Activated naive CD4-positive, alpha-beta T cell treated with anti-CD3 and anti-CD28 coated beads, Interleukin-2, amount 10 ng/mL, durations not matched to agents 7 days and 5 days (primary cell): ENCODE data around the gene CXCL11.
"Not testable (repeated sequence)": the region's sequence is repeated elsewhere in the genome, so short reads cannot be mapped to it uniquely, and the experiment has no call there.

Experiments used
- CTCF ChIA-PET: fragments of 350-600 bp; sonication (Branson Sonifier 250); formaldehyde crosslinking; loops from one replicate; lab custom pipeline; 2021; ENCODE audit warnings: antibody characterized with exemption; lab: Charles Lee
- DNase-seq: peaks from one replicate; pipeline ENCODE4 v3.0.0-alpha.2; 2020
- H3K27ac Mint-ChIP-seq: one replicate; pipeline ENCODE4 v1.8.0; 2021; ENCODE audit warnings: mild to moderate bottlenecking, moderate library complexity, mixed read lengths
- H3K27me3 Mint-ChIP-seq: one replicate; pipeline ENCODE4 v1.8.0; 2021; ENCODE audit warnings: mild to moderate bottlenecking, mixed read lengths
- H3K36me3 Mint-ChIP-seq: one replicate; pipeline ENCODE4 v1.8.0; 2021; ENCODE audit warnings: mixed read lengths
- H3K4me1 Mint-ChIP-seq: one replicate; pipeline ENCODE4 v1.8.0; 2021; ENCODE audit warnings: mixed read lengths
- H3K4me3 Mint-ChIP-seq: one replicate; pipeline ENCODE4 v1.8.0; 2021; ENCODE audit warnings: mild to moderate bottlenecking, moderate library complexity, mixed read lengths
- H3K9me3 Mint-ChIP-seq: one replicate; pipeline ENCODE4 v1.8.0; 2021; ENCODE audit warnings: mixed read lengths

The CXCL11 gene

GRCh38 chr4:76058888-76059426 is 23.1 kb upstream of the CXCL11 start:
- H3K9me3 Mint-ChIP-seq, result no peaks in the 10 kb centered on the region
- H3K27ac Mint-ChIP-seq, result no peak overlapping the region
- no peaks in the 10 kb centered on the region for H3K27me3 Mint-ChIP-seq
- H3K4me3 Mint-ChIP-seq, result no peak overlapping the region
- H3K36me3 Mint-ChIP-seq, result no peaks in the 10 kb centered on the region
- CTCF ChIA-PET, result interaction anchor here (0.8 to 2.9 kb wide), 3 partner anchors 8 to 63 kb away, joined by 3 to 24 read pairs (median 4); no protein-coding TSS in a partner anchor
- H3K4me1 Mint-ChIP-seq, result peaks cover 29% of the 10 kb centered on the region
- no peak for DNase-seq

GRCh38 chr4:76058302-76058701 is 22.4 kb upstream of the CXCL11 start:
- no peak overlapping the region for H3K4me3 Mint-ChIP-seq
- no peak overlapping the region for H3K27ac Mint-ChIP-seq

GRCh38 chr4:76055421-76055820 is 19.6 kb upstream of the CXCL11 start:
- Mint-ChIP-seq H3K27ac (no peak overlapping the region), H3K27me3 (no peaks in the 10 kb centered on the region), H3K4me1 (peaks cover 29% of the 10 kb centered on the region), H3K9me3 (no peaks in the 10 kb centered on the region), H3K36me3 (no peaks in the 10 kb centered on the region), H3K4me3 (no peak overlapping the region)
- CTCF ChIA-PET, result interaction anchor here (0.7 to 2.7 kb wide), 2 partner anchors 59 to 60 kb away, joined by 4 to 14 read pairs; no protein-coding TSS in a partner anchor
- DNase-seq, result no peak

More at GRCh38 chr4:76058302-76058701, 22.4 kb upstream of the CXCL11 start:
- CTCF ChIA-PET, result interaction anchor here (1.5 to 2.9 kb wide), 2 partner anchors 9 to 62 kb away, joined by 4 to 24 read pairs; no protein-coding TSS in a partner anchor
- peaks cover 29% of the 10 kb centered on the region for H3K4me1 Mint-ChIP-seq
- no peaks in the 10 kb centered on the region for H3K9me3 Mint-ChIP-seq
- no peak for DNase-seq
- no peaks in the 10 kb centered on the region for H3K27me3 Mint-ChIP-seq
- H3K36me3 Mint-ChIP-seq, result no peaks in the 10 kb centered on the region

- no peak for DNase-seq
- no peak overlapping the region for H3K4me3 Mint-ChIP-seq
- no peaks in the 10 kb centered on the region for H3K9me3 Mint-ChIP-seq
- H3K27me3 Mint-ChIP-seq, result no peaks in the 10 kb centered on the region
- no peak overlapping the region for H3K27ac Mint-ChIP-seq
- peaks cover 28% of the 10 kb centered on the region for H3K4me1 Mint-ChIP-seq
- CTCF ChIA-PET, result interaction anchor here (1.2 to 2.7 kb wide), 3 partner anchors 12 to 59 kb away, joined by 3 to 14 read pairs (median 7); no protein-coding TSS in a partner anchor
- H3K36me3 Mint-ChIP-seq, result no peaks in the 10 kb centered on the region
Observed at GRCh38 chr4:76055016-76055415, 19.1 kb upstream of the CXCL11 start.

- no peak for DNase-seq
- Mint-ChIP-seq H3K4me3 (no peak overlapping the region), H3K27me3 (peaks cover 4% of the 10 kb centered on the region), H3K4me1 (peaks cover 18% of the 10 kb centered on the region), H3K36me3 (no peaks in the 10 kb centered on the region), H3K9me3 (no peaks in the 10 kb centered on the region), H3K27ac (no peak overlapping the region)
- CTCF ChIA-PET, result interaction anchor here (1.1 to 2.7 kb wide), 4 partner anchors 13 to 57 kb away, joined by 3 to 14 read pairs (median 5); no protein-coding TSS in a partner anchor
Observed at GRCh38 chr4:76053730-76054129, 17.9 kb upstream of the CXCL11 start.

- H3K4me3 Mint-ChIP-seq, DNase-seq, H3K4me1 Mint-ChIP-seq, H3K9me3 Mint-ChIP-seq, H3K27me3 Mint-ChIP-seq, H3K36me3 Mint-ChIP-seq, H3K27ac Mint-ChIP-seq, CTCF ChIA-PET: not testable (repeated sequence)
Observed at GRCh38 chr4:76050560-76051050, 14.7 kb upstream of the CXCL11 start.

GRCh38 chr4:76049860-76050416 is 14.1 kb upstream of the CXCL11 start:
- H3K27ac Mint-ChIP-seq, CTCF ChIA-PET, DNase-seq, H3K36me3 Mint-ChIP-seq, H3K9me3 Mint-ChIP-seq, H3K4me3 Mint-ChIP-seq, H3K27me3 Mint-ChIP-seq, H3K4me1 Mint-ChIP-seq: not testable (repeated sequence)

GRCh38 chr4:76044686-76045085 is 8.8 kb upstream of the CXCL11 start:
- H3K36me3 Mint-ChIP-seq, H3K27me3 Mint-ChIP-seq, H3K4me1 Mint-ChIP-seq, H3K27ac Mint-ChIP-seq, H3K9me3 Mint-ChIP-seq, CTCF ChIA-PET, DNase-seq, H3K4me3 Mint-ChIP-seq: not testable (repeated sequence)

- H3K27me3 Mint-ChIP-seq, CTCF ChIA-PET, H3K36me3 Mint-ChIP-seq, H3K9me3 Mint-ChIP-seq, H3K4me1 Mint-ChIP-seq, H3K4me3 Mint-ChIP-seq, DNase-seq, H3K27ac Mint-ChIP-seq: not testable (repeated sequence)
Observed at GRCh38 chr4:76043306-76043705, 7.4 kb upstream of the CXCL11 start.

- H3K9me3 Mint-ChIP-seq, H3K36me3 Mint-ChIP-seq, H3K27me3 Mint-ChIP-seq, CTCF ChIA-PET, DNase-seq, H3K4me3 Mint-ChIP-seq, H3K4me1 Mint-ChIP-seq, H3K27ac Mint-ChIP-seq: not testable (repeated sequence)
Observed at GRCh38 chr4:76042241-76042998, 6.5 kb upstream of the CXCL11 start.

GRCh38 chr4:76036855-76037254 is 985 bp upstream of the CXCL11 start:
- Mint-ChIP-seq H3K36me3 (no peaks in the 10 kb centered on the region), H3K4me3 (no peak overlapping the region), H3K27me3 (no peaks in the 10 kb centered on the region), H3K9me3 (no peaks in the 10 kb centered on the region), H3K4me1 (no peaks in the 10 kb centered on the region), H3K27ac (no peak overlapping the region)
- CTCF ChIA-PET, result interaction anchor here (1.2 to 1.3 kb wide), 2 partner anchors 36 to 40 kb away, joined by 3 to 6 read pairs; no protein-coding TSS in a partner anchor
- DNase-seq, result no peak

- Mint-ChIP-seq H3K27me3 (no peaks in the 10 kb centered on the region), H3K9me3 (no peaks in the 10 kb centered on the region), H3K4me1 (no peaks in the 10 kb centered on the region), H3K4me3 (no peak overlapping the region), H3K27ac (no peak overlapping the region), H3K36me3 (no peaks in the 10 kb centered on the region)
- CTCF ChIA-PET, result no interaction called here
- no peak for DNase-seq
Observed at GRCh38 chr4:76035141-76035540, 729 bp downstream of the CXCL11 start.

- DNase-seq, result no peak
- H3K27ac Mint-ChIP-seq, result no peak overlapping the region
- CTCF ChIA-PET, result no interaction called here
- no peak overlapping the region for H3K4me3 Mint-ChIP-seq
- no peaks in the 10 kb centered on the region for H3K27me3 Mint-ChIP-seq
- no peaks in the 10 kb centered on the region for H3K9me3 Mint-ChIP-seq
- no peaks in the 10 kb centered on the region for H3K36me3 Mint-ChIP-seq
- H3K4me1 Mint-ChIP-seq, result peaks cover 10% of the 10 kb centered on the region
Observed at GRCh38 chr4:76029300-76029699, 6.6 kb downstream of the CXCL11 start.

- Mint-ChIP-seq H3K9me3 (no peaks in the 10 kb centered on the region), H3K27me3 (no peaks in the 10 kb centered on the region), H3K4me3 (no peak overlapping the region), H3K36me3 (no peaks in the 10 kb centered on the region), H3K27ac (no peak overlapping the region), H3K4me1 (peaks cover 17% of the 10 kb centered on the region)
- CTCF ChIA-PET, result interaction anchor here (0.9 kb wide), 1 partner anchor 33 kb away, joined by 3 read pairs; no protein-coding TSS in a partner anchor
- DNase-seq, result no peak
Observed at GRCh38 chr4:76028350-76028765, 7.5 kb downstream of the CXCL11 start.
